ENCODE results near the gene SERP1.
"Not testable (repeated sequence)": the region's sequence is repeated elsewhere in the genome, so short reads cannot be mapped to it uniquely, and the experiment has no call there.

Gene SERP1

GRCh38 chr3:150527464-150528255 is 18.6 kb downstream of the SERP1 start:
- in situ Hi-C loops (cut with HindIII; ENCODE audit: low pct_unique_long_range_greater_than_20kb, low sequenced_read_pairs) = no loop called here
- no peak for TF ChIP-seq JUND (IDR thresholded peaks at IDR 0.05; ENCODE audit: low read depth)

GRCh38 chr3:150523538-150523937 is 22.8 kb downstream of the SERP1 start:
- TF ChIP-seq JUND (IDR thresholded peaks at IDR 0.05; ENCODE audit: low read depth) = no peak
- in situ Hi-C loops (cut with HindIII; ENCODE audit: low pct_unique_long_range_greater_than_20kb, low sequenced_read_pairs) = no loop called here
- DNase-seq (ENCODE audit: low read depth in 1 of 2, low spot score in 1 of 2) = no peak

More at GRCh38 chr3:150527464-150528255, 18.6 kb downstream of the SERP1 start:
- no peak for DNase-seq (ENCODE audit: low read depth in 1 of 2, low spot score in 1 of 2)

- DNase-seq (ENCODE audit: low read depth in 1 of 2, low spot score in 1 of 2) = peak in 1 of 2 experiments; percentile 20
- in situ Hi-C loops (cut with HindIII; ENCODE audit: low pct_unique_long_range_greater_than_20kb, low sequenced_read_pairs) = no loop called here
- TF ChIP-seq JUND (IDR thresholded peaks at IDR 0.05; ENCODE audit: low read depth) = no peak
Measured at GRCh38 chr3:150521463-150521862, 24.8 kb downstream of the SERP1 start.

- no peak for TF ChIP-seq JUND (IDR thresholded peaks at IDR 0.05; ENCODE audit: low read depth)
- in situ Hi-C loops (cut with HindIII; ENCODE audit: low pct_unique_long_range_greater_than_20kb, low sequenced_read_pairs) = no loop called here
- no peak for DNase-seq (ENCODE audit: low read depth in 1 of 2, low spot score in 1 of 2)
Measured at GRCh38 chr3:150520408-150520807, 25.9 kb downstream of the SERP1 start.

GRCh38 chr3:150519026-150519425 is 27.3 kb downstream of the SERP1 start:
- no peak for TF ChIP-seq JUND (IDR thresholded peaks at IDR 0.05; ENCODE audit: low read depth)
- in situ Hi-C loops (cut with HindIII; ENCODE audit: low pct_unique_long_range_greater_than_20kb, low sequenced_read_pairs) = no loop called here
- no peak for DNase-seq (ENCODE audit: low read depth in 1 of 2, low spot score in 1 of 2)

GRCh38 chr3:150515210-150515609 is 31.1 kb downstream of the SERP1 start:
- TF ChIP-seq JUND (IDR thresholded peaks at IDR 0.05; ENCODE audit: low read depth) = no peak
- in situ Hi-C loops (cut with HindIII; ENCODE audit: low pct_unique_long_range_greater_than_20kb, low sequenced_read_pairs) = no loop called here
- DNase-seq (ENCODE audit: low read depth in 1 of 2, low spot score in 1 of 2) = peak in 1 of 2 experiments; percentile 76

GRCh38 chr3:150511122-150511821 is 35.0 kb downstream of the SERP1 start:
- DNase-seq (ENCODE audit: low read depth in 1 of 2, low spot score in 1 of 2) = no peak
- no peak for TF ChIP-seq JUND (IDR thresholded peaks at IDR 0.05; ENCODE audit: low read depth)
- in situ Hi-C loops (cut with HindIII; ENCODE audit: low pct_unique_long_range_greater_than_20kb, low sequenced_read_pairs) = no loop called here

GRCh38 chr3:150509780-150510179 is 36.5 kb downstream of the SERP1 start:
- in situ Hi-C loops (cut with HindIII; ENCODE audit: low pct_unique_long_range_greater_than_20kb, low sequenced_read_pairs) = no loop called here
- no peak for TF ChIP-seq JUND (IDR thresholded peaks at IDR 0.05; ENCODE audit: low read depth)

GRCh38 chr3:150508401-150508800 is 37.9 kb downstream of the SERP1 start:
- no peak for TF ChIP-seq JUND (IDR thresholded peaks at IDR 0.05; ENCODE audit: low read depth)
- DNase-seq (ENCODE audit: low read depth in 1 of 2, low spot score in 1 of 2) = no peak
- in situ Hi-C loops (cut with HindIII; ENCODE audit: low pct_unique_long_range_greater_than_20kb, low sequenced_read_pairs) = no loop called here

More at GRCh38 chr3:150509780-150510179, 36.5 kb downstream of the SERP1 start:
- no peak for DNase-seq (ENCODE audit: low read depth in 1 of 2, low spot score in 1 of 2)

GRCh38 chr3:150504483-150504882 is 41.8 kb downstream of the SERP1 start:
- no peak for DNase-seq (ENCODE audit: low read depth in 1 of 2, low spot score in 1 of 2)
- no peak for TF ChIP-seq JUND (IDR thresholded peaks at IDR 0.05; ENCODE audit: low read depth)
- in situ Hi-C loops (cut with HindIII; ENCODE audit: low pct_unique_long_range_greater_than_20kb, low sequenced_read_pairs) = no loop called here

GRCh38 chr3:150503402-150504099 is 42.7 kb downstream of the SERP1 start:
- in situ Hi-C loops (cut with HindIII; ENCODE audit: low pct_unique_long_range_greater_than_20kb, low sequenced_read_pairs) = no loop called here
- TF ChIP-seq JUND (IDR thresholded peaks at IDR 0.05; ENCODE audit: low read depth) = no peak
- no peak for DNase-seq (ENCODE audit: low read depth in 1 of 2, low spot score in 1 of 2)

- DNase-seq (ENCODE audit: low read depth in 1 of 2, low spot score in 1 of 2); in situ Hi-C loops (cut with HindIII; ENCODE audit: low pct_unique_long_range_greater_than_20kb, low sequenced_read_pairs): not testable (repeated sequence)
Measured at GRCh38 chr3:150500960-150501359, 45.3 kb downstream of the SERP1 start.

GRCh38 chr3:150497956-150498355 is 48.3 kb downstream of the SERP1 start:
- DNase-seq (ENCODE audit: low read depth in 1 of 2, low spot score in 1 of 2) = peak; percentile 18 to 57
- in situ Hi-C loops (cut with HindIII; ENCODE audit: low pct_unique_long_range_greater_than_20kb, low sequenced_read_pairs) = no loop called here
- peak; percentile 83 for TF ChIP-seq JUND (IDR thresholded peaks at IDR 0.05; ENCODE audit: low read depth)
